GM18520 (cell line): ENCODE measurements around the gene LSAMP.

Experiments
- ATAC-seq: cut with Tn5 transposase; IDR thresholded peaks from one replicate; pipeline ENCODE4 v1.9.1; 2021; ENCODE audit not compliant: unreplicated experiment

LSAMP gene

GRCh38 chr3:116179091-116179490, 266.2 kb downstream of the LSAMP start:
- no peak for ATAC-seq

GRCh38 chr3:116176974-116177555, 268.2 kb downstream of the LSAMP start:
- no peak for ATAC-seq

- ATAC-seq: no peak
Measured at GRCh38 chr3:116166121-116166520, 279.2 kb downstream of the LSAMP start.

- no peak for ATAC-seq
Measured at GRCh38 chr3:116165641-116166040, 279.6 kb downstream of the LSAMP start.

GRCh38 chr3:116165135-116165534, 280.2 kb downstream of the LSAMP start:
- no peak for ATAC-seq

- no peak for ATAC-seq
Measured at GRCh38 chr3:116164039-116164438, 281.2 kb downstream of the LSAMP start.

- no peak for ATAC-seq
Measured at GRCh38 chr3:116161575-116162525, 283.4 kb downstream of the LSAMP start.

GRCh38 chr3:116160594-116160993, 284.7 kb downstream of the LSAMP start:
- ATAC-seq: no peak

GRCh38 chr3:116155841-116156240, 289.4 kb downstream of the LSAMP start:
- no peak for ATAC-seq

- no peak for ATAC-seq
Measured at GRCh38 chr3:116154389-116154788, 290.9 kb downstream of the LSAMP start.

GRCh38 chr3:116153174-116153573, 292.1 kb downstream of the LSAMP start:
- ATAC-seq: no peak

GRCh38 chr3:116150655-116151167, 294.6 kb downstream of the LSAMP start:
- ATAC-seq: no peak

- no peak for ATAC-seq
Measured at GRCh38 chr3:116148881-116149851, 296.1 kb downstream of the LSAMP start.

- ATAC-seq: no peak
Measured at GRCh38 chr3:116145613-116146012, 299.7 kb downstream of the LSAMP start.

GRCh38 chr3:116141724-116142123, 303.6 kb downstream of the LSAMP start:
- no peak for ATAC-seq

- no peak for ATAC-seq
Measured at GRCh38 chr3:116140100-116140689, 305.1 kb downstream of the LSAMP start.

- no peak for ATAC-seq
Measured at GRCh38 chr3:116139641-116140040, 305.6 kb downstream of the LSAMP start.

GRCh38 chr3:116135457-116136085, 309.7 kb downstream of the LSAMP start:
- ATAC-seq: no peak

GRCh38 chr3:116129187-116129946, 315.9 kb downstream of the LSAMP start:
- no peak for ATAC-seq
